Activated B cell treated with CpG ODN at 0.5 μM for 24 hours (primary cell): ENCODE results near the gene KLC3. TPM values are rescaled to one million over a fixed set of nuclear protein-coding genes. Genes with fewer than 3 reads are reported as not detected.

ENCODE experiments used
- ATAC-seq: fragments of 200-7000 bp; cut with Tn5 transposase; one replicate; pipeline ENCODE4 v1.10.0; 2021; ENCODE audit warnings: low read depth, mild to moderate bottlenecking, moderate library complexity
- CTCF ChIA-PET: fragments of 350-600 bp; sonication (Branson Sonifier 250); formaldehyde crosslinking; loops from one replicate; lab custom pipeline; 2021; ENCODE audit warnings: antibody characterized with exemption; lab: Charles Lee
- POLR2A ChIA-PET: fragments of 350-600 bp; sonication (Branson Sonifier 250); formaldehyde crosslinking; loops from one replicate; lab custom pipeline; 2021; ENCODE audit warnings: antibody characterized with exemption; lab: Charles Lee
- DNase-seq: peaks from one replicate; pipeline ENCODE4 v3.0.0; 2022
- H3K27ac Mint-ChIP-seq: one replicate; pipeline ENCODE4 v1.8.0; 2020; ENCODE audit warnings: mixed read lengths
- H3K27me3 Mint-ChIP-seq: one replicate; pipeline ENCODE4 v1.8.0; 2021; ENCODE audit warnings: mixed read lengths
- H3K36me3 Mint-ChIP-seq: one replicate; pipeline ENCODE4 v1.8.0; 2021; ENCODE audit warnings: low read depth, mixed read lengths
- H3K4me1 Mint-ChIP-seq: one replicate; pipeline ENCODE4 v1.8.0; 2021; ENCODE audit warnings: mixed read lengths
- H3K4me3 Mint-ChIP-seq: one replicate; pipeline ENCODE4 v1.8.0; 2020; ENCODE audit warnings: mild to moderate bottlenecking, mixed read lengths
- H3K9me3 Mint-ChIP-seq: one replicate; pipeline ENCODE4 v1.8.0; 2020; ENCODE audit warnings: mixed read lengths
- intact Hi-C: fragments of 100-400 bp; cut with micrococcal nuclease; formaldehyde crosslinking; loops from one replicate; pipeline ENCODE4 v1.15.1; 2024
- total RNA-seq: library from RNA; stranded (reverse); gene quantifications from 2 replicates; pipeline ENCODE4 v1.2.3, GENCODE V29; 2022
- TF ChIP-seq, protein P1 (sequence below): fragments of 200-600 bp; IDR thresholded peaks from one replicate; pipeline ENCODE4 v1.8.0; 2022; ENCODE audit warnings: antibody characterized with exemption, mild to moderate bottlenecking

Gene KLC3
- total RNA-seq, 1 donor from 2014 or later = not detected

- TF ChIP-seq, protein P1, sequence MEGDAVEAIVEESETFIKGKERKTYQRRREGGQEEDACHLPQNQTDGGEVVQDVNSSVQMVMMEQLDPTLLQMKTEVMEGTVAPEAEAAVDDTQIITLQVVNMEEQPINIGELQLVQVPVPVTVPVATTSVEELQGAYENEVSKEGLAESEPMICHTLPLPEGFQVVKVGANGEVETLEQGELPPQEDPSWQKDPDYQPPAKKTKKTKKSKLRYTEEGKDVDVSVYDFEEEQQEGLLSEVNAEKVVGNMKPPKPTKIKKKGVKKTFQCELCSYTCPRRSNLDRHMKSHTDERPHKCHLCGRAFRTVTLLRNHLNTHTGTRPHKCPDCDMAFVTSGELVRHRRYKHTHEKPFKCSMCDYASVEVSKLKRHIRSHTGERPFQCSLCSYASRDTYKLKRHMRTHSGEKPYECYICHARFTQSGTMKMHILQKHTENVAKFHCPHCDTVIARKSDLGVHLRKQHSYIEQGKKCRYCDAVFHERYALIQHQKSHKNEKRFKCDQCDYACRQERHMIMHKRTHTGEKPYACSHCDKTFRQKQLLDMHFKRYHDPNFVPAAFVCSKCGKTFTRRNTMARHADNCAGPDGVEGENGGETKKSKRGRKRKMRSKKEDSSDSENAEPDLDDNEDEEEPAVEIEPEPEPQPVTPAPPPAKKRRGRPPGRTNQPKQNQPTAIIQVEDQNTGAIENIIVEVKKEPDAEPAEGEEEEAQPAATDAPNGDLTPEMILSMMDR = no peak
- peaks cover 24% of the 10 kb centered on the region for H3K36me3 Mint-ChIP-seq
- no peaks in the 10 kb centered on the region for H3K9me3 Mint-ChIP-seq
- intact Hi-C loops = no loop called here
- POLR2A ChIA-PET = no interaction called here
- no peak for ATAC-seq
- DNase-seq = no peak
- no peaks in the 10 kb centered on the region for H3K4me1 Mint-ChIP-seq
- H3K27ac Mint-ChIP-seq = no peak overlapping the region
- no peak overlapping the region for H3K4me3 Mint-ChIP-seq
- H3K27me3 Mint-ChIP-seq = no peaks in the 10 kb centered on the region
- CTCF ChIA-PET = no interaction called here
These were observed 37.1 kb upstream of the KLC3 start for GRCh38 chr19:45303269-45304060.

GRCh38 chr19:45304141-45304926 is 36.2 kb upstream of the KLC3 start:
- Mint-ChIP-seq H3K9me3 (no peaks in the 10 kb centered on the region), H3K27ac (no peak overlapping the region), H3K4me3 (no peak overlapping the region), H3K36me3 (peaks cover 17% of the 10 kb centered on the region), H3K27me3 (no peaks in the 10 kb centered on the region), H3K4me1 (no peaks in the 10 kb centered on the region)
- ATAC-seq = no peak
- no peak for DNase-seq
- ChIA-PET POLR2A (no interaction called here), CTCF (no interaction called here)
- TF ChIP-seq, protein P1 = no peak
- intact Hi-C loops = no loop called here

DNA sequence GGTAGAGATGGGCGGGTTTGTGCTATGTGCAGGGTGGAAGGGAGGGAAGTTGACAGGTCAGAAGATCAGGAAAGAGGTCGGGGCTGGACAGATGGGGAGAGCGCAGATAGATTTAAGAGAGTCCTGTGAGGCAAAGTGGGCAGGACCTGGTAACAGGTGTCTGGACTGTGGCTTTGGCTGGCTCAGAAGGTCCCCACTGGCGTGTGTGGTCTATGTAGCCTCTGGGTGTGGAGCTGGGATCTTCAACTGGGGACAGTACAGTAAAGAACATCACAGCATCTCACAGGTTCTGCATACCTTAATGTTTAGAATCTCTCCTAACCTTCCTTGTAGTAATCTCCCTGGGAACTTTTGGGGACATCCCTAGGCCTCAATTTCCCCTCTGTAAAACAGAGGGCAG is 35.5 kb upstream of the KLC3 start:
- intact Hi-C loops = no loop called here
- H3K27me3 Mint-ChIP-seq = no peaks in the 10 kb centered on the region

GRCh38 chr19:45305421-45305820 is 35.1 kb upstream of the KLC3 start:
- Mint-ChIP-seq H3K27ac (no peak overlapping the region), H3K27me3 (no peaks in the 10 kb centered on the region), H3K4me1 (no peaks in the 10 kb centered on the region), H3K36me3 (peaks cover 9% of the 10 kb centered on the region), H3K4me3 (no peak overlapping the region), H3K9me3 (no peaks in the 10 kb centered on the region)
- no peak for DNase-seq
- ChIA-PET POLR2A (no interaction called here), CTCF (no interaction called here)
- TF ChIP-seq, protein P1 = no peak
- no peak for ATAC-seq
- intact Hi-C loops = no loop called here

More for the DNA sequence above, 35.5 kb upstream of the KLC3 start:
- peaks cover 12% of the 10 kb centered on the region for H3K36me3 Mint-ChIP-seq
- no peak overlapping the region for H3K27ac Mint-ChIP-seq
- H3K4me1 Mint-ChIP-seq = no peaks in the 10 kb centered on the region
- DNase-seq (no peak), ATAC-seq (no peak)
- ChIA-PET CTCF (no interaction called here), POLR2A (no interaction called here)
- H3K9me3 Mint-ChIP-seq = no peaks in the 10 kb centered on the region
- H3K4me3 Mint-ChIP-seq = no peak overlapping the region
- TF ChIP-seq, protein P1 = no peak

DNA sequence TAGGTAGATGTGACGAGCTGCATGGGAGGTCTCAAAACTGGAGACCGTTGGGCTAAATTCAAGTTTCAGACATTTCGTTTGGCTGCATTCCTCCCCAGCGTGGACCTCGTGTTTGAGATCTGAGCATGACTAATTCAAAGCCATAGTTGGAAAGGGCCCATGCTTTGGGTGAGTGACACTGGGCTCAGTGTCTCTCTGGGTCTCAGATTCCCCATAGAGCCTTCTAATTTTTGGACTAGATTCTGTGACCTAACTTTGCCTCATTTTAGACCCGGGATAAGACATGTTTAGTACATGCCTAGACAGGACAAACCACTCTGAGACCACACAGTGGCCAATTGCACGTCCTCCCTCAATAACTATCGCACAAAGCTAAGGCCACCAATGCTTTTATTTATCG is 34.5 kb upstream of the KLC3 start:
- POLR2A ChIA-PET = no interaction called here
- no peaks in the 10 kb centered on the region for H3K27me3 Mint-ChIP-seq
- H3K4me3 Mint-ChIP-seq = no peak overlapping the region
- no peak overlapping the region for H3K27ac Mint-ChIP-seq
- no peaks in the 10 kb centered on the region for H3K4me1 Mint-ChIP-seq
- H3K9me3 Mint-ChIP-seq = no peaks in the 10 kb centered on the region
- intact Hi-C loops = no loop called here
- CTCF ChIA-PET = interaction anchor here (0.6 kb wide), 1 partner anchor 224 kb away, joined by 3 read pairs; no protein-coding TSS in a partner anchor
- ATAC-seq (no peak), DNase-seq (no peak)
- H3K36me3 Mint-ChIP-seq = peaks cover 6% of the 10 kb centered on the region
- TF ChIP-seq, protein P1 = no peak
